GM23338 (cell line): Measurements from ENCODE around the gene TTC31. TPM values are rescaled to one million over a fixed set of nuclear protein-coding genes. Genes with fewer than 3 reads are reported as not detected.
A peak's percentile ranks its signal among the peaks of the same experiment; 100 is the strongest.
"Not testable (repeated sequence)": the region's sequence is repeated elsewhere in the genome, so short reads cannot be mapped to it uniquely, and the experiment has no call there.

Experiments
- ATAC-seq: fragments of 200-7000 bp; cut with Tn5 transposase; 3 replicates; pipeline ENCODE4 v1.9.1; 2020
- DNase-seq: peaks from one replicate; pipeline ENCODE4 v3.0.0-alpha.2; 2015; ENCODE audit warnings: low spot score
- H2AFZ ChIP-seq: fragments of 200-600 bp; sonication (generic); 2 replicates; pipeline ENCODE4 v1.8.0; 2016; ENCODE audit warnings: antibody characterized with exemption, mild to moderate bottlenecking, moderate library complexity
- H3F3A ChIP-seq: fragments of 200-600 bp; sonication (generic); replicated peaks from 2 replicates; pipeline ENCODE4 v1.8.0; 2017; ENCODE audit warnings: antibody characterized with exemption, mixed run types, low read depth
- H3K27ac ChIP-seq: fragments of 200-600 bp; sonication (generic); 2 replicates; pipeline ENCODE4 v1.6.1; 2016; ENCODE audit warnings: low read depth
- H3K27me3 ChIP-seq: fragments of 200-600 bp; sonication (generic); 2 replicates; pipeline ENCODE4 v1.8.0; 2016; ENCODE audit warnings: mild to moderate bottlenecking, mixed run types, moderate library complexity; ENCODE audit not compliant: insufficient read depth
- H3K36me3 ChIP-seq: fragments of 200-600 bp; sonication (generic); 2 replicates; pipeline ENCODE4 v1.8.0; 2016; ENCODE audit warnings: mild to moderate bottlenecking; ENCODE audit not compliant: insufficient read depth
- H3K4me1 ChIP-seq: fragments of 200-600 bp; sonication (generic); 2 replicates; pipeline ENCODE4 v1.8.0; 2016; ENCODE audit warnings: mild to moderate bottlenecking, moderate library complexity; ENCODE audit not compliant: insufficient read depth
- H3K4me2 ChIP-seq: fragments of 200-600 bp; sonication (generic); 2 replicates; pipeline ENCODE4 v1.7.1; 2017; ENCODE audit warnings: mixed run types
- H3K4me3 ChIP-seq: fragments of 200-600 bp; sonication (generic); 2 replicates; pipeline ENCODE4 v1.6.1; 2016; ENCODE audit warnings: mixed run types
- H3K79me2 ChIP-seq: fragments of 200-600 bp; sonication (generic); replicated peaks from 2 replicates; pipeline ENCODE4 v1.8.0; 2017; ENCODE audit warnings: mild to moderate bottlenecking; ENCODE audit not compliant: insufficient read depth
- H3K9me2 ChIP-seq: fragments of 200-600 bp; sonication (generic); 2 replicates; pipeline ENCODE4 v1.8.0; 2017; ENCODE audit not compliant: insufficient read depth
- H4K20me1 ChIP-seq: fragments of 200-600 bp; sonication (generic); replicated peaks from 2 replicates; pipeline ENCODE4 v1.8.0; 2017; ENCODE audit warnings: mild to moderate bottlenecking; ENCODE audit not compliant: insufficient read depth
- H3K27ac Mint-ChIP-seq: 2 replicates; pipeline ENCODE4 v1.8.0; 2020; ENCODE audit warnings: inconsistent platforms, mild to moderate bottlenecking, moderate library complexity, mixed read lengths
- H3K27me3 Mint-ChIP-seq: 3 replicates; pipeline ENCODE4 v1.8.0; 2022; ENCODE audit warnings: low read depth, mild to moderate bottlenecking, moderate library complexity, mixed read lengths, inconsistent platforms; ENCODE audit not compliant: insufficient read depth, poor library complexity
- H3K36me3 Mint-ChIP-seq: 3 replicates; pipeline ENCODE4 v1.8.0; 2021; ENCODE audit warnings: low read depth, mild to moderate bottlenecking, inconsistent platforms, moderate library complexity, mixed read lengths
- H3K4me1 Mint-ChIP-seq: 3 replicates; pipeline ENCODE4 v1.8.0; 2020; ENCODE audit warnings: mild to moderate bottlenecking, inconsistent platforms, mixed read lengths
- H3K4me3 Mint-ChIP-seq: 3 replicates; pipeline ENCODE4 v1.8.0; 2021; ENCODE audit warnings: moderate library complexity, mild to moderate bottlenecking, inconsistent platforms, mixed read lengths
- H3K9me3 Mint-ChIP-seq: 3 replicates; pipeline ENCODE4 v1.8.0; 2020; ENCODE audit warnings: moderate library complexity, mild to moderate bottlenecking, inconsistent platforms, mixed read lengths
- CREB1 ChIP-seq: fragments of 250-450 bp; sonication (Bioruptor Pico); IDR thresholded peaks from 2 replicates; pipeline ENCODE4 v1.5.0; 2020; ENCODE audit warnings: low read depth, mild to moderate bottlenecking, moderate library complexity
- CTCF ChIP-seq, 2 experiments: fragments of 200-600 bp in 1 of 2; sonication (generic) in 1 of 2; conservative IDR thresholded peaks; 2 replicates each; pipeline versions ENCODE4 v1.5.1 to v1.6.1; 2016 to 2017; ENCODE audit warnings: antibody characterized with exemption in 2 of 2, low read depth in 2 of 2, mild to moderate bottlenecking in 2 of 2, moderate library complexity in 1 of 2
- EZH2 ChIP-seq: fragments of 200-600 bp; sonication (generic); IDR thresholded peaks from one replicate; pipeline ENCODE4 v1.8.0; 2017; ENCODE audit warnings: antibody characterized with exemption, mild to moderate bottlenecking, low read depth; ENCODE audit not compliant: unreplicated experiment
- JUNB ChIP-seq: IDR thresholded peaks from one replicate; pipeline ENCODE4 v1.6.1; 2016; ENCODE audit warnings: antibody characterized with exemption; ENCODE audit not compliant: unreplicated experiment
- ZNF114 ChIP-seq: fragments of 250-450 bp; sonication (Bioruptor Pico); IDR thresholded peaks from 2 replicates; pipeline ENCODE4 v1.5.0; 2020; ENCODE audit warnings: mild to moderate bottlenecking, moderate library complexity
- ZNF331 ChIP-seq: fragments of 250-450 bp; sonication (Bioruptor Pico); IDR thresholded peaks from 2 replicates; pipeline ENCODE4 v1.5.0; 2020; ENCODE audit warnings: low read depth, mild to moderate bottlenecking, moderate library complexity
- ZNF462 ChIP-seq: fragments of 250-450 bp; sonication (Bioruptor Pico); IDR thresholded peaks from 2 replicates; pipeline ENCODE4 v1.5.0; 2020; ENCODE audit warnings: mild to moderate bottlenecking, moderate library complexity
- polyA plus RNA-seq: library from polyadenylated mRNA; unstranded; fragments of >200 nt; fragmentation: Nextera tagmentation; extraction: Ambion mirVana; gene quantifications from 2 replicates; pipeline ENCODE4 v1.2.1, GENCODE V29; 2016
- total RNA-seq: library from RNA; depleted of rRNA; stranded (reverse); fragments of >200 nt; shearing (Covaris generic); gene quantifications from 2 replicates; pipeline ENCODE4 v1.2.3, GENCODE V29; 2014
- TF ChIP-seq, protein P1 (sequence below): IDR thresholded peaks from one replicate; pipeline ENCODE4 v1.6.1; 2018; ENCODE audit warnings: antibody characterized with exemption; ENCODE audit not compliant: unreplicated experiment

Gene TTC31
- total and polyA plus RNA-seq, 2 experiments from 2014 or later, result 15.8 to 29.2 TPM

DNA sequence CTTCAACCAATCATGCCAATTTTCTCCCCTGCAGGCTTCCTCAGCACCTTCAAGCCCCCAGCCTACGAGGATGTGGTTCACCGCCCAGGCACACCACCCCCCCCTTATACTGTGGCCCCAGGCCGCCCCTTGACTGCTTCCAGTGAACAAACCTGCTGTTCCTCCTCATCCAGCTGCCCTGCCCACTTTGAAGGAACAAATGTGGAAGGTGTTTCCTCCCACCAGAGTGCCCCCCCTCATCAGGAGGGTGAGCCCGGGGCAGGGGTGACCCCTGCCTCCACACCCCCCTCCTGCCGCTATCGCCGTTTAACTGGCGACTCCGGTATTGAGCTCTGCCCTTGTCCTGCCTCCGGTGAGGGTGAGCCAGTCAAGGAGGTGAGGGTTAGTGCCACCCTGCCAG, 22.7 kb upstream of the TTC31 start:
- peaks cover 35% of the 10 kb centered on the region for H3K4me1 Mint-ChIP-seq
- H3K27me3 Mint-ChIP-seq, result peaks cover 26% of the 10 kb centered on the region
- not testable (repeated sequence) for H2AFZ ChIP-seq, DNase-seq, H3K27ac ChIP-seq, H3K4me3 ChIP-seq, H3K9me3 Mint-ChIP-seq, ATAC-seq, H3K36me3 ChIP-seq, H3K9me2 ChIP-seq, H3K4me2 ChIP-seq, H3K27ac Mint-ChIP-seq, H4K20me1 ChIP-seq, H3K27me3 ChIP-seq
- peaks cover 17% of the 10 kb centered on the region for H3K36me3 Mint-ChIP-seq
- peaks cover 15% of the 10 kb centered on the region for H3K79me2 ChIP-seq
- peak overlapping the region; percentile 94; the same call in 2 of the 3 replicates for H3K4me3 Mint-ChIP-seq
- peaks cover 12% of the 10 kb centered on the region; the same call in 1 of the 2 replicates for H3F3A ChIP-seq
- H3K4me1 ChIP-seq, result peaks cover 17% of the 10 kb centered on the region

DNA sequence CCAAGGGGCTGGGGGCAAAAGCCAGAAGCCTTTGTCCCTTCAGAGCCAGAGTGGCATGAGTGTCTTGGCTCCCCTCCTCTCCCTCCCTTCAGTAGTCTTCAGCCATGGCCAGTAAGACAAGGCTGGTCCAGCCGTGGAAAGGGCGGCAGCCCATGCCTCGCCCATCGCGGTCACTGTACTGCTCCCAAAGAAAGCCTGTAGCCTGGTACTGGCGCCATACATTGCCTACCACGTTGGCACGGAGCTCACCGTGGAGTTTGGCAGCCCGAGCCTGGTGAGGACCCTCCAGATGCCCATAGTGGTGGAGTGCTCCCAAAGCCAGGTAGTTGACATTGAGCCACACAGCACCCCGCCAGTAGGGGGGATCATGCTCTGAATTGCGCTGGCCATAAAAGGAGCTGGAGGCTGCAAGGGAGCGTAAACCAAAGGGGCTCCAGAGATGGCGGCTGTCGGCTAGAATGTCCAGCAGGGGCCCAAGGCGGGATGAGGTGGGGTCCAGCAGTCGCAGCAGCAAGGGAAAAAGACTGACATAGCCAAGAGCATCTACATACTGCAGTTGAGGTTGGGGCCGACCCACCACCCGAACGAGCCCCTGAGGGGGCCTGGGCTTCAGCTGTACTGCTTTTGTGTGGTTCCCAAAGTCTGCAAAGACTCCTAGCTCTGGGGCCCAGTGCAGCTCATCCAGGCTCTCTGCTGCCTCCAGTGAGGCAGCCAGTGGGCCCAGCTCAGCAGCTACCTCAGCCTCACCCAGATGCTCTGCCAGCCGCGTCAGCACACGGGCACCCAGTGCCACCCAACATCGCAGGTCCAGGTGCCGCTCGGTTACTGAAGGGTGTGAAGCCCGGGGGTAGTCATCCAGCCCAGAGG, 21.5 kb upstream of the TTC31 start:
- H3K4me1 ChIP-seq, result peaks cover 6% of the 10 kb centered on the region
- H3K27me3 ChIP-seq, result no peaks in the 10 kb centered on the region
- no peaks in the 10 kb centered on the region; the same call in 1 of the 2 replicates for H3K36me3 ChIP-seq
- H3K4me2 ChIP-seq, result no peak overlapping the region
- H3K4me3 ChIP-seq, result no peak overlapping the region
- peaks cover 15% of the 10 kb centered on the region for H3K79me2 ChIP-seq
- H3K9me2 ChIP-seq, result no peaks in the 10 kb centered on the region
- H3F3A ChIP-seq, result peaks cover 12% of the 10 kb centered on the region; the same call in 1 of the 2 replicates
- Mint-ChIP-seq H3K27me3 (peaks cover 23% of the 10 kb centered on the region), H3K27ac (no peak overlapping the region), H3K36me3 (peaks cover 17% of the 10 kb centered on the region), H3K4me1 (peaks cover 25% of the 10 kb centered on the region), H3K9me3 (peaks cover 2% of the 10 kb centered on the region; the same call in 2 of the 3 replicates), H3K4me3 (no peak overlapping the region)
- ATAC-seq (peak; percentile 1; the same call in 1 of the 3 replicates), DNase-seq (peak; percentile 84)
- 0 out of 2 replicates have a peak overlapping the region, but pooled peaks have one; percentile 32 for H3K27ac ChIP-seq
- H2AFZ ChIP-seq, result no peak overlapping the region
- H4K20me1 ChIP-seq, result peaks cover 4% of the 10 kb centered on the region; the same call in 1 of the 2 replicates
- no peak for TF ChIP-seq CREB1 (CRISPR knock-in tag)
- no peak for TF ChIP-seq ZNF462 (CRISPR knock-in tag)
- TF ChIP-seq ZNF114 (CRISPR knock-in tag), result no peak
- no peak for TF ChIP-seq EZH2
- peak; percentile 55 to 64 for TF ChIP-seq CTCF (conservative IDR thresholded peaks at IDR 0.05; ENCODE audit: low read depth in 2 of 2)
- TF ChIP-seq, protein P1, sequence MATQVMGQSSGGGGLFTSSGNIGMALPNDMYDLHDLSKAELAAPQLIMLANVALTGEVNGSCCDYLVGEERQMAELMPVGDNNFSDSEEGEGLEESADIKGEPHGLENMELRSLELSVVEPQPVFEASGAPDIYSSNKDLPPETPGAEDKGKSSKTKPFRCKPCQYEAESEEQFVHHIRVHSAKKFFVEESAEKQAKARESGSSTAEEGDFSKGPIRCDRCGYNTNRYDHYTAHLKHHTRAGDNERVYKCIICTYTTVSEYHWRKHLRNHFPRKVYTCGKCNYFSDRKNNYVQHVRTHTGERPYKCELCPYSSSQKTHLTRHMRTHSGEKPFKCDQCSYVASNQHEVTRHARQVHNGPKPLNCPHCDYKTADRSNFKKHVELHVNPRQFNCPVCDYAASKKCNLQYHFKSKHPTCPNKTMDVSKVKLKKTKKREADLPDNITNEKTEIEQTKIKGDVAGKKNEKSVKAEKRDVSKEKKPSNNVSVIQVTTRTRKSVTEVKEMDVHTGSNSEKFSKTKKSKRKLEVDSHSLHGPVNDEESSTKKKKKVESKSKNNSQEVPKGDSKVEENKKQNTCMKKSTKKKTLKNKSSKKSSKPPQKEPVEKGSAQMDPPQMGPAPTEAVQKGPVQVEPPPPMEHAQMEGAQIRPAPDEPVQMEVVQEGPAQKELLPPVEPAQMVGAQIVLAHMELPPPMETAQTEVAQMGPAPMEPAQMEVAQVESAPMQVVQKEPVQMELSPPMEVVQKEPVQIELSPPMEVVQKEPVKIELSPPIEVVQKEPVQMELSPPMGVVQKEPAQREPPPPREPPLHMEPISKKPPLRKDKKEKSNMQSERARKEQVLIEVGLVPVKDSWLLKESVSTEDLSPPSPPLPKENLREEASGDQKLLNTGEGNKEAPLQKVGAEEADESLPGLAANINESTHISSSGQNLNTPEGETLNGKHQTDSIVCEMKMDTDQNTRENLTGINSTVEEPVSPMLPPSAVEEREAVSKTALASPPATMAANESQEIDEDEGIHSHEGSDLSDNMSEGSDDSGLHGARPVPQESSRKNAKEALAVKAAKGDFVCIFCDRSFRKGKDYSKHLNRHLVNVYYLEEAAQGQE, result no peak
- TF ChIP-seq ZNF331 (CRISPR knock-in tag), result no peak
- TF ChIP-seq JUNB, result no peak
